GM12878 (cell line): Measurements from ENCODE around the gene CEP135.

Experiments
- CREB1 ChIP-seq: IDR thresholded peaks from 2 replicates; pipeline ENCODE4 v1.6.1; 2012; ENCODE audit warnings: low read depth, mild to moderate bottlenecking, inconsistent platforms
- HDAC2 ChIP-seq: fragments of 200-600 bp; sonication (generic); IDR thresholded peaks from 2 replicates; pipeline ENCODE4 v1.6.1; 2017
- SMC3 ChIP-seq: IDR thresholded peaks from 2 replicates; pipeline ENCODE4 v1.6.1; 2011; ENCODE audit warnings: low read length, improper control_type of control experiment, borderline replicate concordance
- TF ChIP-seq, protein P1 (sequence below): IDR thresholded peaks from 2 replicates; pipeline ENCODE4 v1.6.1; 2011; ENCODE audit warnings: low read depth, mild to moderate bottlenecking, low read length, moderate library complexity, borderline replicate concordance; ENCODE audit errors: extremely low read depth
- TF ChIP-seq, protein P2 (sequence below), 3 experiments: IDR thresholded peaks in 2 of 3; conservative IDR thresholded peaks in 1 of 3; 2 replicates each; pipeline ENCODE4 v1.5.1; 2011; ENCODE audit warnings: low read depth in 3 of 3, low read length in 3 of 3, mild to moderate bottlenecking in 3 of 3, control low read depth in 2 of 3, moderate library complexity in 2 of 3, inconsistent platforms in 1 of 3, mixed read lengths in 1 of 3; ENCODE audit not compliant: control insufficient read depth in 2 of 3, insufficient read depth in 1 of 3; ENCODE audit errors: extremely low read depth in 1 of 3
- TF ChIP-seq, protein P3 (sequence below): fragments of 450-650 bp; IDR thresholded peaks from 2 replicates; pipeline ENCODE4 v1.6.1; 2017; ENCODE audit warnings: mild to moderate bottlenecking, moderate library complexity
- TF ChIP-seq, protein P4 (sequence below): fragments of 450-650 bp; IDR thresholded peaks from 2 replicates; pipeline ENCODE4 v1.6.1; 2014; ENCODE audit warnings: mild to moderate bottlenecking
- TF ChIP-seq, protein P5 (sequence below): fragments of 450-650 bp; IDR thresholded peaks from 2 replicates; pipeline ENCODE4 v1.6.1; 2017; ENCODE audit warnings: mild to moderate bottlenecking
- TF ChIP-seq, protein P6 (sequence below): IDR thresholded peaks from 2 replicates; pipeline ENCODE4 v1.6.1; 2012; ENCODE audit warnings: low read length, inconsistent platforms
- TF ChIP-seq, protein P7 (sequence below): fragments of 450-650 bp; IDR thresholded peaks from 2 replicates; pipeline ENCODE4 v1.6.1; 2016; ENCODE audit warnings: mild to moderate bottlenecking

DNA sequence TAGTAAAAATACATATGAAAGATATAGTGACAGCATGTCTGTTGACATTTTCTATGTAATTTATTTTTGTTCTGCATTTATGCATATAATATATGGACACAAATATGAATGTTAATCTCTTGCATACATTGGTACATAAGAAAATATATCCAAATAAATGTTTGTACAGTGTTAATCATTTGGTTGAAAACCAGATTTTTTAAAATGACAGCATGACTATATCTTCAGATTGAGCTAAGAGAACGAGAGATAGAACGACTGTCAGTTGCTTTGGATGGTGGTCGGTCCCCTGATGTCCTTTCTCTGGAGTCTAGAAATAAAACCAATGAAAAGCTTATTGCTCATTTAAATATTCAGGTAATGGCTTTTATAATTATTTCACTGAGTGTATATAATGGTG, 15.3 kb downstream of the CEP135 start:
- TF ChIP-seq, protein P1, sequence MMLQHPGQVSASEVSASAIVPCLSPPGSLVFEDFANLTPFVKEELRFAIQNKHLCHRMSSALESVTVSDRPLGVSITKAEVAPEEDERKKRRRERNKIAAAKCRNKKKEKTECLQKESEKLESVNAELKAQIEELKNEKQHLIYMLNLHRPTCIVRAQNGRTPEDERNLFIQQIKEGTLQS = no peak
- TF ChIP-seq, protein P2, sequence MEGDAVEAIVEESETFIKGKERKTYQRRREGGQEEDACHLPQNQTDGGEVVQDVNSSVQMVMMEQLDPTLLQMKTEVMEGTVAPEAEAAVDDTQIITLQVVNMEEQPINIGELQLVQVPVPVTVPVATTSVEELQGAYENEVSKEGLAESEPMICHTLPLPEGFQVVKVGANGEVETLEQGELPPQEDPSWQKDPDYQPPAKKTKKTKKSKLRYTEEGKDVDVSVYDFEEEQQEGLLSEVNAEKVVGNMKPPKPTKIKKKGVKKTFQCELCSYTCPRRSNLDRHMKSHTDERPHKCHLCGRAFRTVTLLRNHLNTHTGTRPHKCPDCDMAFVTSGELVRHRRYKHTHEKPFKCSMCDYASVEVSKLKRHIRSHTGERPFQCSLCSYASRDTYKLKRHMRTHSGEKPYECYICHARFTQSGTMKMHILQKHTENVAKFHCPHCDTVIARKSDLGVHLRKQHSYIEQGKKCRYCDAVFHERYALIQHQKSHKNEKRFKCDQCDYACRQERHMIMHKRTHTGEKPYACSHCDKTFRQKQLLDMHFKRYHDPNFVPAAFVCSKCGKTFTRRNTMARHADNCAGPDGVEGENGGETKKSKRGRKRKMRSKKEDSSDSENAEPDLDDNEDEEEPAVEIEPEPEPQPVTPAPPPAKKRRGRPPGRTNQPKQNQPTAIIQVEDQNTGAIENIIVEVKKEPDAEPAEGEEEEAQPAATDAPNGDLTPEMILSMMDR (IDR thresholded peaks at IDR 0.05 in 2 of 3, conservative IDR thresholded peaks at IDR 0.05 in 1 of 3; ENCODE audit: control insufficient read depth in 2 of 3, extremely low read depth in 1 of 3, insufficient read depth in 1 of 3, low read depth in 3 of 3, low read length in 3 of 3) = no peak
- no peak for TF ChIP-seq CREB1
- TF ChIP-seq, protein P3, sequence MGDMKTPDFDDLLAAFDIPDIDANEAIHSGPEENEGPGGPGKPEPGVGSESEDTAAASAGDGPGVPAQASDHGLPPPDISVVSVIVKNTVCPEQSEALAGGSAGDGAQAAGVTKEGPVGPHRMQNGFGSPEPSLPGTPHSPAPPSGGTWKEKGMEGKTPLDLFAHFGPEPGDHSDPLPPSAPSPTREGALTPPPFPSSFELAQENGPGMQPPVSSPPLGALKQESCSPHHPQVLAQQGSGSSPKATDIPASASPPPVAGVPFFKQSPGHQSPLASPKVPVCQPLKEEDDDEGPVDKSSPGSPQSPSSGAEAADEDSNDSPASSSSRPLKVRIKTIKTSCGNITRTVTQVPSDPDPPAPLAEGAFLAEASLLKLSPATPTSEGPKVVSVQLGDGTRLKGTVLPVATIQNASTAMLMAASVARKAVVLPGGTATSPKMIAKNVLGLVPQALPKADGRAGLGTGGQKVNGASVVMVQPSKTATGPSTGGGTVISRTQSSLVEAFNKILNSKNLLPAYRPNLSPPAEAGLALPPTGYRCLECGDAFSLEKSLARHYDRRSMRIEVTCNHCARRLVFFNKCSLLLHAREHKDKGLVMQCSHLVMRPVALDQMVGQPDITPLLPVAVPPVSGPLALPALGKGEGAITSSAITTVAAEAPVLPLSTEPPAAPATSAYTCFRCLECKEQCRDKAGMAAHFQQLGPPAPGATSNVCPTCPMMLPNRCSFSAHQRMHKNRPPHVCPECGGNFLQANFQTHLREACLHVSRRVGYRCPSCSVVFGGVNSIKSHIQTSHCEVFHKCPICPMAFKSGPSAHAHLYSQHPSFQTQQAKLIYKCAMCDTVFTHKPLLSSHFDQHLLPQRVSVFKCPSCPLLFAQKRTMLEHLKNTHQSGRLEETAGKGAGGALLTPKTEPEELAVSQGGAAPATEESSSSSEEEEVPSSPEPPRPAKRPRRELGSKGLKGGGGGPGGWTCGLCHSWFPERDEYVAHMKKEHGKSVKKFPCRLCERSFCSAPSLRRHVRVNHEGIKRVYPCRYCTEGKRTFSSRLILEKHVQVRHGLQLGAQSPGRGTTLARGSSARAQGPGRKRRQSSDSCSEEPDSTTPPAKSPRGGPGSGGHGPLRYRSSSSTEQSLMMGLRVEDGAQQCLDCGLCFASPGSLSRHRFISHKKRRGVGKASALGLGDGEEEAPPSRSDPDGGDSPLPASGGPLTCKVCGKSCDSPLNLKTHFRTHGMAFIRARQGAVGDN = no peak
- TF ChIP-seq, protein P4, sequence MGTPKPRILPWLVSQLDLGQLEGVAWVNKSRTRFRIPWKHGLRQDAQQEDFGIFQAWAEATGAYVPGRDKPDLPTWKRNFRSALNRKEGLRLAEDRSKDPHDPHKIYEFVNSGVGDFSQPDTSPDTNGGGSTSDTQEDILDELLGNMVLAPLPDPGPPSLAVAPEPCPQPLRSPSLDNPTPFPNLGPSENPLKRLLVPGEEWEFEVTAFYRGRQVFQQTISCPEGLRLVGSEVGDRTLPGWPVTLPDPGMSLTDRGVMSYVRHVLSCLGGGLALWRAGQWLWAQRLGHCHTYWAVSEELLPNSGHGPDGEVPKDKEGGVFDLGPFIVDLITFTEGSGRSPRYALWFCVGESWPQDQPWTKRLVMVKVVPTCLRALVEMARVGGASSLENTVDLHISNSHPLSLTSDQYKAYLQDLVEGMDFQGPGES = no peak
- TF ChIP-seq HDAC2 = no peak
- TF ChIP-seq, protein P5, sequence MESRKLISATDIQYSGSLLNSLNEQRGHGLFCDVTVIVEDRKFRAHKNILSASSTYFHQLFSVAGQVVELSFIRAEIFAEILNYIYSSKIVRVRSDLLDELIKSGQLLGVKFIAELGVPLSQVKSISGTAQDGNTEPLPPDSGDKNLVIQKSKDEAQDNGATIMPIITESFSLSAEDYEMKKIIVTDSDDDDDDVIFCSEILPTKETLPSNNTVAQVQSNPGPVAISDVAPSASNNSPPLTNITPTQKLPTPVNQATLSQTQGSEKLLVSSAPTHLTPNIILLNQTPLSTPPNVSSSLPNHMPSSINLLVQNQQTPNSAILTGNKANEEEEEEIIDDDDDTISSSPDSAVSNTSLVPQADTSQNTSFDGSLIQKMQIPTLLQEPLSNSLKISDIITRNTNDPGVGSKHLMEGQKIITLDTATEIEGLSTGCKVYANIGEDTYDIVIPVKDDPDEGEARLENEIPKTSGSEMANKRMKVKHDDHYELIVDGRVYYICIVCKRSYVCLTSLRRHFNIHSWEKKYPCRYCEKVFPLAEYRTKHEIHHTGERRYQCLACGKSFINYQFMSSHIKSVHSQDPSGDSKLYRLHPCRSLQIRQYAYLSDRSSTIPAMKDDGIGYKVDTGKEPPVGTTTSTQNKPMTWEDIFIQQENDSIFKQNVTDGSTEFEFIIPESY = no peak
- TF ChIP-seq, protein P6, sequence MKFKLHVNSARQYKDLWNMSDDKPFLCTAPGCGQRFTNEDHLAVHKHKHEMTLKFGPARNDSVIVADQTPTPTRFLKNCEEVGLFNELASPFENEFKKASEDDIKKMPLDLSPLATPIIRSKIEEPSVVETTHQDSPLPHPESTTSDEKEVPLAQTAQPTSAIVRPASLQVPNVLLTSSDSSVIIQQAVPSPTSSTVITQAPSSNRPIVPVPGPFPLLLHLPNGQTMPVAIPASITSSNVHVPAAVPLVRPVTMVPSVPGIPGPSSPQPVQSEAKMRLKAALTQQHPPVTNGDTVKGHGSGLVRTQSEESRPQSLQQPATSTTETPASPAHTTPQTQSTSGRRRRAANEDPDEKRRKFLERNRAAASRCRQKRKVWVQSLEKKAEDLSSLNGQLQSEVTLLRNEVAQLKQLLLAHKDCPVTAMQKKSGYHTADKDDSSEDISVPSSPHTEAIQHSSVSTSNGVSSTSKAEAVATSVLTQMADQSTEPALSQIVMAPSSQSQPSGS = no peak
- no peak for TF ChIP-seq SMC3
- TF ChIP-seq, protein P7, sequence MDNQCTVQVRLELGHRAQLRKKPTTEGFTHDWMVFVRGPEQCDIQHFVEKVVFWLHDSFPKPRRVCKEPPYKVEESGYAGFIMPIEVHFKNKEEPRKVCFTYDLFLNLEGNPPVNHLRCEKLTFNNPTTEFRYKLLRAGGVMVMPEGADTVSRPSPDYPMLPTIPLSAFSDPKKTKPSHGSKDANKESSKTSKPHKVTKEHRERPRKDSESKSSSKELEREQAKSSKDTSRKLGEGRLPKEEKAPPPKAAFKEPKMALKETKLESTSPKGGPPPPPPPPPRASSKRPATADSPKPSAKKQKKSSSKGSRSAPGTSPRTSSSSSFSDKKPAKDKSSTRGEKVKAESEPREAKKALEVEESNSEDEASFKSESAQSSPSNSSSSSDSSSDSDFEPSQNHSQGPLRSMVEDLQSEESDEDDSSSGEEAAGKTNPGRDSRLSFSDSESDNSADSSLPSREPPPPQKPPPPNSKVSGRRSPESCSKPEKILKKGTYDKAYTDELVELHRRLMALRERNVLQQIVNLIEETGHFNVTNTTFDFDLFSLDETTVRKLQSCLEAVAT = no peak
